GM12873 (cell line): ENCODE measurements around the gene TRIM54.

ENCODE experiments used
- CTCF ChIP-seq: IDR thresholded peaks from 2 replicates; pipeline ENCODE4 v1.5.1; 2012; ENCODE audit warnings: low read depth, mild to moderate bottlenecking, moderate library complexity, low read length, control low read depth; ENCODE audit not compliant: insufficient read depth; ENCODE audit errors: missing control alignments

The TRIM54 gene

GRCh38 chr2:27281855-27282559, at the start of gene TRIM54:
Gene TRIM54 (plus strand): TSS chr2:27282429. CDS start chr2:27282732, 303 bp downstream.
- TF ChIP-seq CTCF: no peak

GRCh38 chr2:27233341-27233740, 48.9 kb upstream of the TRIM54 start:
- no peak for TF ChIP-seq CTCF

- TF ChIP-seq CTCF: no peak
Measured at GRCh38 chr2:27236136-27236535, 46.1 kb upstream of the TRIM54 start.

- no peak for TF ChIP-seq CTCF
Measured at GRCh38 chr2:27236626-27237025, 45.6 kb upstream of the TRIM54 start.

GRCh38 chr2:27237341-27237945, 44.8 kb upstream of the TRIM54 start:
- no peak for TF ChIP-seq CTCF

GRCh38 chr2:27238976-27239375, 43.3 kb upstream of the TRIM54 start:
- TF ChIP-seq CTCF: no peak

GRCh38 chr2:27240406-27240805, 41.8 kb upstream of the TRIM54 start:
- TF ChIP-seq CTCF: no peak
